Neural cell (in vitro differentiated cells): ENCODE measurements around the gene RGS16. TPM values are rescaled to one million over a fixed set of nuclear protein-coding genes. Genes with fewer than 3 reads are reported as not detected.
A peak's percentile ranks its signal among the peaks of the same experiment; 100 is the strongest.

Experiments
- H2AFZ ChIP-seq: fragments of 200-600, 300-800 bp; sonication (generic), shearing (Covaris generic); 2 replicates; pipeline ENCODE4 v1.6.0; 2014; ENCODE audit warnings: low read depth, mild to moderate bottlenecking, antibody characterized with exemption, low read length, moderate library complexity
- H3F3A ChIP-seq: fragments of 200-600 bp; shearing (Covaris generic); 2 replicates; pipeline ENCODE4 v1.6.1; 2016; ENCODE audit warnings: mild to moderate bottlenecking, moderate library complexity, mixed read lengths, antibody characterized with exemption, low read length; ENCODE audit not compliant: insufficient read depth, poor library complexity, severe bottlenecking
- H3K27ac ChIP-seq: fragments of 200-600, 300-800 bp; sonication (generic), shearing (Covaris generic); 2 replicates; pipeline ENCODE4 v1.5.1; 2014; ENCODE audit warnings: mild to moderate bottlenecking, low read length, moderate library complexity
- H3K27me3 ChIP-seq: fragments of 300-800, 200-600 bp; sonication (generic), shearing (Covaris generic); 2 replicates; pipeline ENCODE4 v1.6.0; 2014; ENCODE audit warnings: mild to moderate bottlenecking, low read depth, low read length, moderate library complexity; ENCODE audit not compliant: insufficient read depth
- H3K36me3 ChIP-seq: fragments of 300-800, 200-600 bp; sonication (generic), shearing (Covaris generic); 2 replicates; pipeline ENCODE4 v1.5.1; 2014; ENCODE audit warnings: mild to moderate bottlenecking, antibody characterized with exemption, low read length, moderate library complexity; ENCODE audit not compliant: insufficient read depth
- H3K4me2 ChIP-seq: fragments of 300-800, 200-600 bp; sonication (generic), shearing (Covaris generic); 2 replicates; pipeline ENCODE4 v1.6.0; 2014; ENCODE audit warnings: mild to moderate bottlenecking, low read length
- H3K4me3 ChIP-seq: fragments of 300-800, 200-600 bp; sonication (generic), shearing (Covaris generic); 2 replicates; pipeline ENCODE4 v1.5.1; 2014; ENCODE audit warnings: mild to moderate bottlenecking, low read length, moderate library complexity
- H3K79me2 ChIP-seq: fragments of 200-600 bp; shearing (Covaris generic); replicated peaks from 2 replicates; pipeline ENCODE4 v1.6.0; 2014; ENCODE audit warnings: mild to moderate bottlenecking, low read length, moderate library complexity; ENCODE audit not compliant: insufficient read depth
- H3K9ac ChIP-seq: fragments of 300-800, 200-600 bp; sonication (generic), shearing (Covaris generic); 2 replicates; pipeline ENCODE4 v1.6.1; 2016; ENCODE audit warnings: mild to moderate bottlenecking, low read length, mixed read lengths
- H3K9me2 ChIP-seq: fragments of 200-600 bp; shearing (Covaris generic); 2 replicates; pipeline ENCODE4 v1.6.1; 2016; ENCODE audit warnings: mild to moderate bottlenecking, low read length, mixed read lengths; ENCODE audit not compliant: insufficient read depth
- H3K9me3 ChIP-seq: fragments of 200-600, 300-800 bp; sonication (generic), shearing (Covaris generic); 2 replicates; pipeline ENCODE4 v1.6.1; 2016; ENCODE audit warnings: mild to moderate bottlenecking, mixed run types, low read length, moderate library complexity, mixed read lengths
- H4K20me1 ChIP-seq: fragments of 200-600 bp; shearing (Covaris generic); 2 replicates; pipeline ENCODE4 v1.6.1; 2016; ENCODE audit warnings: mild to moderate bottlenecking, mixed run types; ENCODE audit not compliant: insufficient read depth
- EP300 ChIP-seq: fragments of 450-650 bp; conservative IDR thresholded peaks from 2 replicates; pipeline ENCODE4 v1.6.1; 2014; ENCODE audit warnings: antibody characterized with exemption, mild to moderate bottlenecking, moderate library complexity; ENCODE audit not compliant: poor library complexity, severe bottlenecking
- EZH2 ChIP-seq: fragments of 200-600, 300-800 bp; shearing (Covaris generic), sonication (generic); IDR thresholded peaks from 2 replicates; pipeline ENCODE4 v1.6.1; 2014; ENCODE audit warnings: antibody characterized with exemption, low read length, borderline replicate concordance, mild to moderate bottlenecking; ENCODE audit not compliant: insufficient read depth, poor library complexity, severe bottlenecking
- MXI1 ChIP-seq: fragments of 450-650 bp; conservative IDR thresholded peaks from 2 replicates; pipeline ENCODE4 v1.6.1; 2014; ENCODE audit warnings: antibody characterized with exemption, mild to moderate bottlenecking; ENCODE audit not compliant: poor library complexity, severe bottlenecking
- POLR2AphosphoS5 ChIP-seq: IDR thresholded peaks from 2 replicates; pipeline ENCODE4 v1.6.1; 2012
- RAD21 ChIP-seq: fragments of 450-650 bp; conservative IDR thresholded peaks from 2 replicates; pipeline ENCODE4 v1.6.1; 2014; ENCODE audit warnings: antibody characterized with exemption, mild to moderate bottlenecking, moderate library complexity
- SMC3 ChIP-seq: fragments of 450-650 bp; conservative IDR thresholded peaks from 2 replicates; pipeline ENCODE4 v1.6.1; 2014; ENCODE audit warnings: antibody characterized with exemption, mild to moderate bottlenecking, moderate library complexity; ENCODE audit not compliant: poor library complexity
- TAF1 ChIP-seq: IDR thresholded peaks from 2 replicates; pipeline ENCODE4 v1.6.1; 2012; ENCODE audit warnings: low read depth
- polyA plus RNA-seq: library from polyadenylated mRNA; depleted of rRNA; stranded (reverse); fragments of >200 nt; gene quantifications from 2 replicates; pipeline ENCODE4 v1.2.3, GENCODE V29; 2014
- TF ChIP-seq, protein P1 (sequence below): IDR thresholded peaks from 2 replicates; pipeline ENCODE4 v1.6.1; 2012; ENCODE audit warnings: borderline replicate concordance
- TF ChIP-seq, protein P2 (sequence below): fragments of 450-650 bp; IDR thresholded peaks from 2 replicates; pipeline ENCODE4 v1.5.1; 2014; ENCODE audit warnings: antibody characterized with exemption, mild to moderate bottlenecking, moderate library complexity; ENCODE audit not compliant: poor library complexity, severe bottlenecking

The RGS16 gene
- polyA plus RNA-seq, 1 donor from 2014 or later: 1.1 TPM

DNA sequence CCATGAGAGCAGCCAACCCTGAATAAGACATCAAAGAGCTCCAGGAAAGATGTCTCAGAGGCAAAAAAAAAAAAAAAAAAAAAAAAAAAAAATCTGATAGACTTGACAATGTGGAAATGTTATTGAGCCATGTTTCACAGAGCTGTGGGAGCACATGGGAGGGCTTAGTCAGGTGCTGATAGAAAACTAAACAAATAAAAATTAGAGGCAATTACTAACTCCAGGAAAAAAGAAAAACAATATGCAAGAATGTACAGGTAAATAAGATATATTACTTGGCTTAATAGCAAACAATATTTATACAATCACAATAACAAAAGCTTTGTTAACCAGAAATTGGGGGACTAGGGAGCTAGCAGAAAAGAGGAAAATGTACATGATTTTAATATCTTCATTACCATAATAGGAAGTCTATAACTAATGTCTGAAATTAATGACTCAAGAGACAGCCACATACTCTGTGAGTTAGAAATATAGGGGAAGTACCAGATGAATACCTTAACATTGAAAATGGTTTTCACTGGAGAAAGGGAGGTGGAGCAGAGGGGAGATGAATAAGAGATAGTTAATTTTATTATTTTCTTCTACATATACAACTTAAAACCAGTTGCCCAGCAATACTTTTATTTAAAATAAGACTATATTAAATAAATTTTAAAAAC, 16.9 kb upstream of the RGS16 start:
- Histone ChIP-seq H3F3A (peaks cover 6% of the 10 kb centered on the region), H3K4me3 (no peak overlapping the region), H3K4me2 (no peak overlapping the region), H3K27me3 (peaks cover 6% of the 10 kb centered on the region), H3K9ac (no peak overlapping the region), H3K9me2 (no peaks in the 10 kb centered on the region), H4K20me1 (no peaks in the 10 kb centered on the region), H3K36me3 (no peaks in the 10 kb centered on the region), H2AFZ (no peak overlapping the region), H3K27ac (no peak overlapping the region), H3K79me2 (no peaks in the 10 kb centered on the region), H3K9me3 (no peaks in the 10 kb centered on the region)
- TF ChIP-seq POLR2AphosphoS5: no peak
- TF ChIP-seq RAD21: no peak
- no peak for TF ChIP-seq TAF1
- TF ChIP-seq, protein P1, sequence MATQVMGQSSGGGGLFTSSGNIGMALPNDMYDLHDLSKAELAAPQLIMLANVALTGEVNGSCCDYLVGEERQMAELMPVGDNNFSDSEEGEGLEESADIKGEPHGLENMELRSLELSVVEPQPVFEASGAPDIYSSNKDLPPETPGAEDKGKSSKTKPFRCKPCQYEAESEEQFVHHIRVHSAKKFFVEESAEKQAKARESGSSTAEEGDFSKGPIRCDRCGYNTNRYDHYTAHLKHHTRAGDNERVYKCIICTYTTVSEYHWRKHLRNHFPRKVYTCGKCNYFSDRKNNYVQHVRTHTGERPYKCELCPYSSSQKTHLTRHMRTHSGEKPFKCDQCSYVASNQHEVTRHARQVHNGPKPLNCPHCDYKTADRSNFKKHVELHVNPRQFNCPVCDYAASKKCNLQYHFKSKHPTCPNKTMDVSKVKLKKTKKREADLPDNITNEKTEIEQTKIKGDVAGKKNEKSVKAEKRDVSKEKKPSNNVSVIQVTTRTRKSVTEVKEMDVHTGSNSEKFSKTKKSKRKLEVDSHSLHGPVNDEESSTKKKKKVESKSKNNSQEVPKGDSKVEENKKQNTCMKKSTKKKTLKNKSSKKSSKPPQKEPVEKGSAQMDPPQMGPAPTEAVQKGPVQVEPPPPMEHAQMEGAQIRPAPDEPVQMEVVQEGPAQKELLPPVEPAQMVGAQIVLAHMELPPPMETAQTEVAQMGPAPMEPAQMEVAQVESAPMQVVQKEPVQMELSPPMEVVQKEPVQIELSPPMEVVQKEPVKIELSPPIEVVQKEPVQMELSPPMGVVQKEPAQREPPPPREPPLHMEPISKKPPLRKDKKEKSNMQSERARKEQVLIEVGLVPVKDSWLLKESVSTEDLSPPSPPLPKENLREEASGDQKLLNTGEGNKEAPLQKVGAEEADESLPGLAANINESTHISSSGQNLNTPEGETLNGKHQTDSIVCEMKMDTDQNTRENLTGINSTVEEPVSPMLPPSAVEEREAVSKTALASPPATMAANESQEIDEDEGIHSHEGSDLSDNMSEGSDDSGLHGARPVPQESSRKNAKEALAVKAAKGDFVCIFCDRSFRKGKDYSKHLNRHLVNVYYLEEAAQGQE: no peak
- no peak for TF ChIP-seq EP300

DNA sequence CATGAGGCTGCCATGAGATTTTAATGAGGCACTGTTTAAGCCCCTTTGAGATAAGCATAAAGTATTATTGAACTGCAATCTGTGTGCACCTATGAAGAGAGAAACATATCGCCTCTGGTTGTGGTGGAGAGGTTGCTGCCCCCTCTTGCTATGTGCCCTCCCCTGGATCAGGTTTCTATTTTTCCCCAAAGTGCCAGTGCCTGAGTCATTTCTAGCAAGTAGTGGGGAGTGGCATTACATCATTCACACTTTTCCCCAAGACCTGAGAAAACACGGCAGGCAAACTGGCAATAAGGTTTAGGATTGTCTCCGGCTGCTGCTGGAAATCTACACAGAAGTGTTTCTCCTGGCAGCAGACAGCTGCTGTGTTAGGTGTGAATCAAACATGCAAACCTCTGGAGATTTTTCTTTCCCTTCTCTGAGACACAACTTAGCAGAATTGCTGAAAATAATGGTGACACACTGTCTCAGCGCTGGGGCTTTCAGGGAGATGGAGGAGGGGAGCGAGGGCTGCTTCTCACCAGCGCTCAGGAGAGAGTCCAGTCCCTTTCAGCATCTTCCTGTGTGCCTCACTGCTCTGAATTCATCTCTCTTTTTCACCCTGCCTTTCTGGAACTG, 13.7 kb upstream of the RGS16 start:
- H3F3A ChIP-seq: peaks cover 6% of the 10 kb centered on the region
- no peaks in the 10 kb centered on the region for H3K9me2 ChIP-seq
- H3K9me3 ChIP-seq: no peaks in the 10 kb centered on the region
- no peak overlapping the region for H3K4me2 ChIP-seq
- H4K20me1 ChIP-seq: no peaks in the 10 kb centered on the region
- no peak overlapping the region for H3K9ac ChIP-seq
- no peak overlapping the region for H2AFZ ChIP-seq
- H3K79me2 ChIP-seq: no peaks in the 10 kb centered on the region
- H3K27me3 ChIP-seq: peaks cover 26% of the 10 kb centered on the region
- H3K36me3 ChIP-seq: no peaks in the 10 kb centered on the region
- peak overlapping the region; percentile 24 for H3K4me3 ChIP-seq
- TF ChIP-seq RAD21 (peak; percentile 14), EZH2 (no peak), POLR2AphosphoS5 (peak; percentile 66), EP300 (peak; percentile 50), MXI1 (no peak), TAF1 (no peak), SMC3 (peak; percentile 29)
- TF ChIP-seq, protein P2, sequence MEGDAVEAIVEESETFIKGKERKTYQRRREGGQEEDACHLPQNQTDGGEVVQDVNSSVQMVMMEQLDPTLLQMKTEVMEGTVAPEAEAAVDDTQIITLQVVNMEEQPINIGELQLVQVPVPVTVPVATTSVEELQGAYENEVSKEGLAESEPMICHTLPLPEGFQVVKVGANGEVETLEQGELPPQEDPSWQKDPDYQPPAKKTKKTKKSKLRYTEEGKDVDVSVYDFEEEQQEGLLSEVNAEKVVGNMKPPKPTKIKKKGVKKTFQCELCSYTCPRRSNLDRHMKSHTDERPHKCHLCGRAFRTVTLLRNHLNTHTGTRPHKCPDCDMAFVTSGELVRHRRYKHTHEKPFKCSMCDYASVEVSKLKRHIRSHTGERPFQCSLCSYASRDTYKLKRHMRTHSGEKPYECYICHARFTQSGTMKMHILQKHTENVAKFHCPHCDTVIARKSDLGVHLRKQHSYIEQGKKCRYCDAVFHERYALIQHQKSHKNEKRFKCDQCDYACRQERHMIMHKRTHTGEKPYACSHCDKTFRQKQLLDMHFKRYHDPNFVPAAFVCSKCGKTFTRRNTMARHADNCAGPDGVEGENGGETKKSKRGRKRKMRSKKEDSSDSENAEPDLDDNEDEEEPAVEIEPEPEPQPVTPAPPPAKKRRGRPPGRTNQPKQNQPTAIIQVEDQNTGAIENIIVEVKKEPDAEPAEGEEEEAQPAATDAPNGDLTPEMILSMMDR: no peak
- TF ChIP-seq, protein P1: peak; percentile 57
- H3K27ac ChIP-seq: peak overlapping the region; percentile 29
